Measurements from ENCODE around the gene RASL11B.

Gene RASL11B

GRCh38 chr4:52852041-52852440 is 10.1 kb upstream of the RASL11B start:
- H3K9me3 ChIP-seq (ENCODE audit: control insufficient read depth, low read length): peaks cover 3% of the 10 kb centered on the region
- no peak overlapping the region for H3K27ac ChIP-seq (ENCODE audit: low read length, poor library complexity, severe bottlenecking)
- no peaks in the 10 kb centered on the region for H3K79me1 ChIP-seq (replicated peaks; ENCODE audit: low read length, poor library complexity, severe bottlenecking)
- H4K91ac ChIP-seq (ENCODE audit: low read length): peak overlapping the region; percentile 55
- peak overlapping the region in 1 of 2 experiments; percentile 38 for H3K4me3 ChIP-seq (ENCODE audit: insufficient read depth in 1 of 2, low read depth in 1 of 2, low read length in 2 of 2)
- no peak overlapping the region for H3K4ac ChIP-seq (ENCODE audit: low read depth in 1 of 2, low read length in 2 of 2)
- peak overlapping the region; percentile 63 for H3K9ac ChIP-seq (ENCODE audit: low read length)
- peaks cover 0 to under 1% of the 10 kb centered on the region in 2 experiments for H3K27me3 ChIP-seq (ENCODE audit: control insufficient read depth in 1 of 2, insufficient read depth in 1 of 2, low read length in 2 of 2)
- DNase-seq: no peak
- no peak overlapping the region for H3K14ac ChIP-seq (ENCODE audit: low read length in 2 of 2)
- no peak overlapping the region for H3K4me2 ChIP-seq (ENCODE audit: low read length, poor library complexity, severe bottlenecking)
- H2BK12ac ChIP-seq (ENCODE audit: low read length in 2 of 2): peak overlapping the region in 1 of 2 experiments; percentile 38
- no peak overlapping the region for H2BK5ac ChIP-seq (ENCODE audit: low read depth, low read length, poor library complexity, severe bottlenecking)
- no peak overlapping the region for H2BK15ac ChIP-seq (ENCODE audit: low read depth, poor library complexity, severe bottlenecking)
- H3K18ac ChIP-seq (ENCODE audit: low read depth in 1 of 2, low read length in 2 of 2): no peak overlapping the region
- no peak overlapping the region for H2AK5ac ChIP-seq (ENCODE audit: low read length, severe bottlenecking)
- H3K36me3 ChIP-seq (ENCODE audit: control insufficient read depth in 1 of 2, insufficient read depth in 2 of 2, low read depth in 1 of 2, low read length in 2 of 2): no peaks in the 10 kb centered on the region
- no peak overlapping the region for H2AFZ ChIP-seq (ENCODE audit: low read depth, low read length)
- no peak overlapping the region for H2BK120ac ChIP-seq (ENCODE audit: low read depth, low read length)
- WGBS: 76% methylated on average over 1 of the region's 1 CpG
- H4K8ac ChIP-seq (ENCODE audit: low read length): no peak overlapping the region
- H3K4me1 ChIP-seq (ENCODE audit: control insufficient read depth, insufficient read depth, low read depth, low read length): peaks cover 2% of the 10 kb centered on the region
- H3K23ac ChIP-seq (ENCODE audit: low read length in 2 of 2): no peak overlapping the region

- no peaks in the 10 kb centered on the region for H3K36me3 ChIP-seq (ENCODE audit: control insufficient read depth in 1 of 2, insufficient read depth in 2 of 2, low read depth in 1 of 2, low read length in 2 of 2)
- no peak overlapping the region for H4K91ac ChIP-seq (ENCODE audit: low read length)
- peak overlapping the region in 1 of 2 experiments; percentile 13 for H3K18ac ChIP-seq (ENCODE audit: low read depth in 1 of 2, low read length in 2 of 2)
- no peak overlapping the region for H3K23ac ChIP-seq (ENCODE audit: low read length in 2 of 2)
- H2BK120ac ChIP-seq (ENCODE audit: low read depth, low read length): no peak overlapping the region
- H2AFZ ChIP-seq (ENCODE audit: low read depth, low read length): no peak overlapping the region
- H3K14ac ChIP-seq (ENCODE audit: low read length in 2 of 2): no peak overlapping the region
- H3K27me3 ChIP-seq (ENCODE audit: control insufficient read depth in 1 of 2, insufficient read depth in 1 of 2, low read length in 2 of 2): peaks cover 0 to 4% of the 10 kb centered on the region in 2 experiments
- H3K9ac ChIP-seq (ENCODE audit: low read length): peak overlapping the region; percentile 63
- H3K4me3 ChIP-seq (ENCODE audit: insufficient read depth in 1 of 2, low read depth in 1 of 2, low read length in 2 of 2): peak overlapping the region in 1 of 2 experiments; percentile 38
- H2BK15ac ChIP-seq (ENCODE audit: low read depth, poor library complexity, severe bottlenecking): no peak overlapping the region
- no peak overlapping the region for H2AK5ac ChIP-seq (ENCODE audit: low read length, severe bottlenecking)
- peaks cover 2% of the 10 kb centered on the region for H3K4me1 ChIP-seq (ENCODE audit: control insufficient read depth, insufficient read depth, low read depth, low read length)
- no peak overlapping the region for H2BK12ac ChIP-seq (ENCODE audit: low read length in 2 of 2)
- DNase-seq: no peak
- no peak overlapping the region for H3K4me2 ChIP-seq (ENCODE audit: low read length, poor library complexity, severe bottlenecking)
- 89% methylated on average over 2 of the region's 3 CpGs for WGBS
- no peak overlapping the region for H3K27ac ChIP-seq (ENCODE audit: low read length, poor library complexity, severe bottlenecking)
- H2BK5ac ChIP-seq (ENCODE audit: low read depth, low read length, poor library complexity, severe bottlenecking): no peak overlapping the region
- H3K9me3 ChIP-seq (ENCODE audit: control insufficient read depth, low read length): peaks cover 10% of the 10 kb centered on the region
- H4K8ac ChIP-seq (ENCODE audit: low read length): no peak overlapping the region
- no peaks in the 10 kb centered on the region for H3K79me1 ChIP-seq (replicated peaks; ENCODE audit: low read length, poor library complexity, severe bottlenecking)
- H3K4ac ChIP-seq (ENCODE audit: low read depth in 1 of 2, low read length in 2 of 2): no peak overlapping the region
These were observed 9.4 kb upstream of the RASL11B start for GRCh38 chr4:52852711-52853110.

GRCh38 chr4:52853351-52853750 is 8.8 kb upstream of the RASL11B start:
- H4K91ac ChIP-seq (ENCODE audit: low read length): no peak overlapping the region
- no peak overlapping the region for H2AFZ ChIP-seq (ENCODE audit: low read depth, low read length)
- no peak overlapping the region for H3K18ac ChIP-seq (ENCODE audit: low read depth in 1 of 2, low read length in 2 of 2)
- H3K36me3 ChIP-seq (ENCODE audit: control insufficient read depth in 1 of 2, insufficient read depth in 2 of 2, low read depth in 1 of 2, low read length in 2 of 2): no peaks in the 10 kb centered on the region
- no peak overlapping the region for H3K14ac ChIP-seq (ENCODE audit: low read length in 2 of 2)
- H2BK15ac ChIP-seq (ENCODE audit: low read depth, poor library complexity, severe bottlenecking): no peak overlapping the region
- no peak overlapping the region for H3K23ac ChIP-seq (ENCODE audit: low read length in 2 of 2)
- DNase-seq: peak; percentile 77
- no peak overlapping the region for H3K4ac ChIP-seq (ENCODE audit: low read depth in 1 of 2, low read length in 2 of 2)
- H3K9ac ChIP-seq (ENCODE audit: low read length): peak overlapping the region; percentile 63
- H3K27me3 ChIP-seq (ENCODE audit: control insufficient read depth in 1 of 2, insufficient read depth in 1 of 2, low read length in 2 of 2): peaks cover 0 to 4% of the 10 kb centered on the region in 2 experiments
- peak overlapping the region in 1 of 2 experiments; percentile 38 for H3K4me3 ChIP-seq (ENCODE audit: insufficient read depth in 1 of 2, low read depth in 1 of 2, low read length in 2 of 2)
- peaks cover 16% of the 10 kb centered on the region for H3K9me3 ChIP-seq (ENCODE audit: control insufficient read depth, low read length)
- no peak overlapping the region for H2BK120ac ChIP-seq (ENCODE audit: low read depth, low read length)
- H3K79me1 ChIP-seq (replicated peaks; ENCODE audit: low read length, poor library complexity, severe bottlenecking): no peaks in the 10 kb centered on the region
- no peak overlapping the region for H2BK12ac ChIP-seq (ENCODE audit: low read length in 2 of 2)
- H2AK5ac ChIP-seq (ENCODE audit: low read length, severe bottlenecking): no peak overlapping the region
- H3K4me2 ChIP-seq (ENCODE audit: low read length, poor library complexity, severe bottlenecking): no peak overlapping the region
- peaks cover 2% of the 10 kb centered on the region for H3K4me1 ChIP-seq (ENCODE audit: control insufficient read depth, insufficient read depth, low read depth, low read length)
- no peak overlapping the region for H3K27ac ChIP-seq (ENCODE audit: low read length, poor library complexity, severe bottlenecking)
- no peak overlapping the region for H4K8ac ChIP-seq (ENCODE audit: low read length)
- no peak overlapping the region for H2BK5ac ChIP-seq (ENCODE audit: low read depth, low read length, poor library complexity, severe bottlenecking)

- H3K9ac ChIP-seq (ENCODE audit: low read length): no peak overlapping the region
- no peak for DNase-seq
- WGBS: 100% methylated on average over 1 of the region's 1 CpG
These were observed 5.3 kb upstream of the RASL11B start for GRCh38 chr4:52856801-52857200.

More at GRCh38 chr4:52856801-52857200, 5.3 kb upstream of the RASL11B start:
- Histone ChIP-seq H3K4me2 (ENCODE audit: low read length, poor library complexity, severe bottlenecking) (no peak overlapping the region), H2AK5ac (ENCODE audit: low read length, severe bottlenecking) (no peak overlapping the region), H3K79me1 (replicated peaks; ENCODE audit: low read length, poor library complexity, severe bottlenecking) (no peaks in the 10 kb centered on the region), H3K36me3 (ENCODE audit: control insufficient read depth in 1 of 2, insufficient read depth in 2 of 2, low read depth in 1 of 2, low read length in 2 of 2) (no peaks in the 10 kb centered on the region), H3K14ac (ENCODE audit: low read length in 2 of 2) (no peak overlapping the region), H2BK12ac (ENCODE audit: low read length in 2 of 2) (no peak overlapping the region), H2BK5ac (ENCODE audit: low read depth, low read length, poor library complexity, severe bottlenecking) (no peak overlapping the region), H4K91ac (ENCODE audit: low read length) (no peak overlapping the region), H2BK15ac (ENCODE audit: low read depth, poor library complexity, severe bottlenecking) (no peak overlapping the region), H3K27me3 (ENCODE audit: control insufficient read depth in 1 of 2, insufficient read depth in 1 of 2, low read length in 2 of 2) (peaks cover 18 to 25% of the 10 kb centered on the region in 2 experiments), H3K27ac (ENCODE audit: low read length, poor library complexity, severe bottlenecking) (no peak overlapping the region), H3K4ac (ENCODE audit: low read depth in 1 of 2, low read length in 2 of 2) (no peak overlapping the region), H3K4me1 (ENCODE audit: control insufficient read depth, insufficient read depth, low read depth, low read length) (peaks cover 7% of the 10 kb centered on the region), H3K23ac (ENCODE audit: low read length in 2 of 2) (no peak overlapping the region), H3K9me3 (ENCODE audit: control insufficient read depth, low read length) (peaks cover 29% of the 10 kb centered on the region), H2AFZ (ENCODE audit: low read depth, low read length) (no peak overlapping the region), H3K4me3 (ENCODE audit: insufficient read depth in 1 of 2, low read depth in 1 of 2, low read length in 2 of 2) (no peak overlapping the region), H3K18ac (ENCODE audit: low read depth in 1 of 2, low read length in 2 of 2) (no peak overlapping the region), H4K8ac (ENCODE audit: low read length) (no peak overlapping the region), H2BK120ac (ENCODE audit: low read depth, low read length) (no peak overlapping the region)
